Uterus (tissue), 4 donors: Measurements from ENCODE around the gene COL18A1. TPM values are rescaled to one million over a fixed set of nuclear protein-coding genes. Genes with fewer than 3 reads are reported as not detected.

Experiments used
- DNase-seq, 2 donors: peaks; one replicate each; pipeline ENCODE4 v3.0.0-alpha.2; 2019 to 2020
- H3K27ac ChIP-seq, 2 donors: fragments of 200-600 bp; sonication (generic); 1 replicate in 1 of 2; 2 replicates in 1 of 2; pipeline ENCODE4 v1.5.1; 2016 to 2018
- H3K27me3 ChIP-seq, 2 donors: fragments of 200-600 bp; sonication (generic); one replicate each; pipeline ENCODE4 v1.5.1; 2018 to 2019; ENCODE audit warnings: control low read depth in 1 of 2
- H3K36me3 ChIP-seq, 2 donors: fragments of 200-600 bp; sonication (generic); one replicate each; pipeline ENCODE4 v1.5.1; 2019; ENCODE audit warnings: control low read depth in 1 of 2
- H3K4me1 ChIP-seq, 2 donors: fragments of 200-600 bp; sonication (generic); one replicate each; pipeline ENCODE4 v1.5.1; 2018 to 2019; ENCODE audit warnings: control low read depth in 1 of 2
- H3K4me3 ChIP-seq, 2 donors: fragments of 200-600 bp; sonication (generic); 1 replicate in 1 of 2; 2 replicates in 1 of 2; pipeline ENCODE4 v1.5.1; 2018 to 2019; ENCODE audit warnings: mild to moderate bottlenecking in 1 of 2
- H3K9me3 ChIP-seq, 2 donors: fragments of 200-600 bp; sonication (generic); one replicate each; pipeline ENCODE4 v1.5.1; 2019; ENCODE audit warnings: control low read depth in 1 of 2
- POLR2A ChIP-seq, 2 donors: fragments of 450-650 bp; IDR thresholded peaks; one replicate each; pipeline ENCODE4 v1.6.1; 2016; ENCODE audit warnings: antibody characterized with exemption in 2 of 2, mild to moderate bottlenecking in 1 of 2, moderate library complexity in 1 of 2
- intact Hi-C: fragments of 100-400 bp; cut with DNase I; formaldehyde crosslinking; loops from one replicate; pipeline ENCODE4 v1.15.1; 2023; ENCODE audit warnings: low total_unique reads
- total RNA-seq, 4 donors: library from RNA; depleted of rRNA in 3 of 4; stranded (reverse); fragments of >200 nt in 3 of 4; gene quantifications; one replicate each; pipeline versions ENCODE4 v1.1.0 to v1.2.4, GENCODE V29; 2014 to 2023
- TF ChIP-seq, protein P1 (sequence below), 4 experiments: fragments of 200-600 bp in 2 of 4; fragments of 450-650 bp in 2 of 4; sonication (generic) in 2 of 4; IDR thresholded peaks; one replicate each; pipeline ENCODE4 v1.5.1; 2016 to 2019; ENCODE audit warnings: antibody characterized with exemption in 4 of 4, mild to moderate bottlenecking in 2 of 4, moderate library complexity in 1 of 4
- donor health status: DM: yes; HTN: yes; CAD: no.

COL18A1 gene
- total RNA-seq, 4 donors from 2014 or later, result 73.0 to 223 (median 152) TPM

DNA sequence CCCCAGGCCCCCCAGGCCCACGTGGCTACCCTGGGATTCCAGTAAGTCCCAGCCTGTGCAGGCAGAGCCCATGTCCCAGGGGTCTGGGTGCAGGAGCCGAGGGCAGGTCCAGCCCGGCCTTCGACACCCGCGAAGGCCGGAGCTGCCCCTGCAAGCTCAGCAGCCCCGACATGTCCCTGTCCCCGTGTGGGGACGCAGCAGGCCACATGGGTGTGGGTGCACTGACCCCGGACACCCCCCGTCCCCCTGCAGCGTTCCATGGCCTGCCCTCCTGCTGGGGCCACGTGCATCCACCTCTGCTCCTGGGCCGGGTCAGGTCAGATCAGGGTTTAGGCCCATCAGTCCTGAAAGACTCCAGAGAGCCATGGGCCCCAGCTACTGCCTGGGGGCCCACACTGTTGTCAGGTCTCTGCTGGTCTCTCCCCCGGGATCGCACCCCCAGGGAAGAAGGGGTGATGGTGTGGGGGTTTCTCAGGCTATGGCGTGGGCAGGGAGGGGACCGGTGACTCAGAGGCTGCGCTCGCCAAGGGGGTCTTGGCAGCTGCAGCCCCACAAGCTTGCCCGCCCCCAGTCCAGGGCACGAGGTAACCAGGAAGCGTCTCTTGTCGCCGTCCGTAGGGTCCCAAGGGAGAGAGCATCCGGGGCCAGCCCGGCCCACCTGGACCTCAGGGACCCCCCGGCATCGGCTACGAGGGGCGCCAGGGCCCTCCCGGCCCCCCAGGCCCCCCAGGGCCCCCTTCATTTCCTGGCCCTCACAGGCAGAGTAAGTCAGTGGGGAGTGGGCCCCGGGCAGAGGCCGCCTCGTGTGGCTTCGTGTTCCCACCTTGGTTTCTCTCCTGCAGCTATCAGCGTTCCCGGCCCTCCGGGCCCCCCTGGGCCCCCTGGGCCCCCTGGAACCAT lies 99.8 kb downstream of the COL18A1 start:
- Histone ChIP-seq H3K27ac (no peak overlapping the region), H3K4me1 (no peaks in the 10 kb centered on the region), H3K9me3 (no peaks in the 10 kb centered on the region), H3K4me3 (no peak overlapping the region), H3K27me3 (no peaks in the 10 kb centered on the region), H3K36me3 (no peaks in the 10 kb centered on the region)
- DNase-seq, result peak in 1 of 2 donors; percentile 13
- intact Hi-C loops, result no loop called here
- TF ChIP-seq, protein P1, sequence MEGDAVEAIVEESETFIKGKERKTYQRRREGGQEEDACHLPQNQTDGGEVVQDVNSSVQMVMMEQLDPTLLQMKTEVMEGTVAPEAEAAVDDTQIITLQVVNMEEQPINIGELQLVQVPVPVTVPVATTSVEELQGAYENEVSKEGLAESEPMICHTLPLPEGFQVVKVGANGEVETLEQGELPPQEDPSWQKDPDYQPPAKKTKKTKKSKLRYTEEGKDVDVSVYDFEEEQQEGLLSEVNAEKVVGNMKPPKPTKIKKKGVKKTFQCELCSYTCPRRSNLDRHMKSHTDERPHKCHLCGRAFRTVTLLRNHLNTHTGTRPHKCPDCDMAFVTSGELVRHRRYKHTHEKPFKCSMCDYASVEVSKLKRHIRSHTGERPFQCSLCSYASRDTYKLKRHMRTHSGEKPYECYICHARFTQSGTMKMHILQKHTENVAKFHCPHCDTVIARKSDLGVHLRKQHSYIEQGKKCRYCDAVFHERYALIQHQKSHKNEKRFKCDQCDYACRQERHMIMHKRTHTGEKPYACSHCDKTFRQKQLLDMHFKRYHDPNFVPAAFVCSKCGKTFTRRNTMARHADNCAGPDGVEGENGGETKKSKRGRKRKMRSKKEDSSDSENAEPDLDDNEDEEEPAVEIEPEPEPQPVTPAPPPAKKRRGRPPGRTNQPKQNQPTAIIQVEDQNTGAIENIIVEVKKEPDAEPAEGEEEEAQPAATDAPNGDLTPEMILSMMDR (IDR thresholded peaks at IDR 0.05), result no peak
- TF ChIP-seq POLR2A (IDR thresholded peaks at IDR 0.05), result no peak

DNA sequence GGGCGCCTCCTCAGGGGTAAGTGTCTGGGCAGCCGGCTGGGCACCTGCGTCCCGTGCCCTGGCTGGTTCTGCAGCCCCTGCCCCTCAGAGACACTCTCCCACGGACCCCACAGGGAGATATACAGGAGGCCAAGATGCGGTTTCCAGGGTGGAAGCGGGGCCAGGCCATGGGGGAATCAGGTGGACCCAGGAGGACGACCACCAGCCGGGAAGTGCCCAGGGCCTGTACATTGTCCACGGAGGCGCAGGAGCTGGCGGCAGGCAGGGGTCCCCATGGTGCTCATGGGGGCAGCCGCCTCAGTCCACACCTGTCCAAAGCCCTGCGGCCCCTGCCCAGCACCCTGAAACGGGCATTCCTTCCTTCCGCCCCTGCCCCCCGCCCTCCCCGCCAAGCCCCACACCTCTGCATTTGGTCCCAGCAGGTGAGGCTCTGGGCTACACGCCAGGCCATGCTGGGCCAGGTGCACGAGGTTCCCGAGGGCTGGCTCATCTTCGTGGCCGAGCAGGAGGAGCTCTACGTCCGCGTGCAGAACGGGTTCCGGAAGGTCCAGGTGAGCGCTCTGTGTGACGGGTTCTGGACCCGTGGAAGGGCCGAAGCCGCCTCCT lies 100.6 kb downstream of the COL18A1 start:
- Histone ChIP-seq H3K36me3 (no peaks in the 10 kb centered on the region), H3K4me3 (no peak overlapping the region), H3K27me3 (no peaks in the 10 kb centered on the region), H3K27ac (no peak overlapping the region), H3K9me3 (no peaks in the 10 kb centered on the region), H3K4me1 (no peaks in the 10 kb centered on the region)
- intact Hi-C loops, result no loop called here
- no peak for DNase-seq
- TF ChIP-seq POLR2A (IDR thresholded peaks at IDR 0.05), result no peak
- TF ChIP-seq, protein P1 (IDR thresholded peaks at IDR 0.05), result no peak

DNA sequence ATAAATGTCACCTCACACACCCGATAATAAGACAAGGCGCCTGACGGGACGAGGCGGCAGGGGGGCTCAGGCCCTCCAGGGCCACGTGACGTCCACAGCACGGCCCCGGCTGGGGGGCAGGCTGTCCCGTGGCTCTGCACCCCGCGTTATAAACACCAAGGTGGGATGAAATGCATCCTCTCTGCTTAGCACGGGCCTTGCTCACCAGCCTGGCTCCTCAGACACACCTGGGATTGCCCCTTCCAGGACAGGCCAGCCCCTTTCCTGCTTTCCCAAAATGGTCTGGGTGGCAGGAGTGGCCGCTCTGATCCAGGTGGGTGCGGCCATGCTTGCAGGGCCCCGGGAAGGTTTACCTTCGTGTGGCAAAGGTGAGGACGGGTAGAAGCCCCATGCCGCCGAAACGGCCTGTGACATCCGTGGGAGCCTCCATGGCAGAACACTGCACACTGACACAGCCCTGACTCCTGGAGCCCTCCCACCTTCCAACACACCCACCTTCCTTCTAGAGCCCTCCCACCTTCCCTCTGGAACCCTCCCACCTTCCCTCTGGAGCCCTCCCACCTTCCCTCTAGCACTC lies 101.4 kb downstream of the COL18A1 start:
- intact Hi-C loops, result no loop called here
- H3K36me3 ChIP-seq, result no peaks in the 10 kb centered on the region

DNA sequence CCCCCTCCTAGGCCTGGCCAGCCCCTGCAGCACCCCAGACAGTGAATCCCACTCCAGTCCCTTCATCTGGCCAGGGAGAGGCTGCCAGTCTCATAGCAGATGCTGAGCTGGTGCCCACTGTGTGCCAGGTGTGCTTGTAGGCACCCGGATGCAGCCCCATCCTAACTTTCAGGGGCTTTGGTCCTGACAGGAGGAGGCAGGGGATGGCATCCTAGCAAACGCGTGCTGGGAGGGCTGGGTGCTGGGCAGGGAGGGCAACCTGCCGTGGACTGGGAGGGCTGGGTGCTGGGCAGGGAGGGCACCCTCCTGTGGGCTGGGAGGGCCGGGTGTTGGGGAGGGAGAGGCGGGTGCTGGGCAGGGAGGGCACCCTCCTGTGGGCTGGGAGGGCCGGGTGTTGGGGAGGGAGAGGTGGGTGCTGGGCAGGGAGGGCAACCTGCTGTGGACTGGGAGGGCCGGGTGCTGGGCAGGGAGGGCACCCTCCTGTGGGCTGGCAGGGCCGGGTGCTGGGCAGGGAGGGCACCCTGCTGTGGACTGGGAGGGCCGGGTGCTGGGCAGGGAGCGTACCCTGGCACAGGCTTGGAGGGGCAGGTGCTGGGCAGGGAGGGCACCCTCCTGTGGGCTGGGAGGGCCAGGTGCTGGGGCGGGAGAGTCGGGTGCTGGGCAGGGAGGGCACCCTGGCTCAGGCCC lies 102.0 kb downstream of the COL18A1 start:
- DNase-seq, result no peak
- Histone ChIP-seq H3K27me3 (no peaks in the 10 kb centered on the region), H3K4me3 (no peak overlapping the region), H3K4me1 (no peaks in the 10 kb centered on the region), H3K36me3 (no peaks in the 10 kb centered on the region), H3K9me3 (no peaks in the 10 kb centered on the region), H3K27ac (no peak overlapping the region)
- TF ChIP-seq POLR2A (IDR thresholded peaks at IDR 0.05), result no peak
- TF ChIP-seq, protein P1 (IDR thresholded peaks at IDR 0.05), result no peak
- intact Hi-C loops, result no loop called here

More for the DNA sequence above, 101.4 kb downstream of the COL18A1 start:
- DNase-seq, result no peak
- H3K4me3 ChIP-seq, result no peak overlapping the region
- no peaks in the 10 kb centered on the region for H3K4me1 ChIP-seq
- H3K27ac ChIP-seq, result no peak overlapping the region
- TF ChIP-seq, protein P1 (IDR thresholded peaks at IDR 0.05), result no peak
- TF ChIP-seq POLR2A (IDR thresholded peaks at IDR 0.05), result no peak
- no peaks in the 10 kb centered on the region for H3K9me3 ChIP-seq
- no peaks in the 10 kb centered on the region for H3K27me3 ChIP-seq
